AG10803 (cell line): ENCODE measurements around the gene NPTXR.

Experiments
- DNase-seq: peaks from one replicate; pipeline ENCODE4 v3.0.0; 2010; ENCODE audit warnings: low read depth
- H3K4me3 ChIP-seq: 2 replicates; pipeline ENCODE4 v1.5.1; 2011; ENCODE audit warnings: mild to moderate bottlenecking, low read length, control low read depth
- CTCF ChIP-seq: conservative IDR thresholded peaks from 2 replicates; pipeline ENCODE4 v1.5.1; 2011; ENCODE audit warnings: mild to moderate bottlenecking, low read length, control low read depth, inconsistent platforms

The NPTXR gene

GRCh38 chr22:38776086-38776485, 67.7 kb downstream of the NPTXR start:
- DNase-seq: no peak
- H3K4me3 ChIP-seq: no peak overlapping the region
- TF ChIP-seq CTCF: no peak

- no peak for TF ChIP-seq CTCF
- H3K4me3 ChIP-seq: no peak overlapping the region
- DNase-seq: no peak
Measured at GRCh38 chr22:38775656-38776055, 68.2 kb downstream of the NPTXR start.

DNA sequence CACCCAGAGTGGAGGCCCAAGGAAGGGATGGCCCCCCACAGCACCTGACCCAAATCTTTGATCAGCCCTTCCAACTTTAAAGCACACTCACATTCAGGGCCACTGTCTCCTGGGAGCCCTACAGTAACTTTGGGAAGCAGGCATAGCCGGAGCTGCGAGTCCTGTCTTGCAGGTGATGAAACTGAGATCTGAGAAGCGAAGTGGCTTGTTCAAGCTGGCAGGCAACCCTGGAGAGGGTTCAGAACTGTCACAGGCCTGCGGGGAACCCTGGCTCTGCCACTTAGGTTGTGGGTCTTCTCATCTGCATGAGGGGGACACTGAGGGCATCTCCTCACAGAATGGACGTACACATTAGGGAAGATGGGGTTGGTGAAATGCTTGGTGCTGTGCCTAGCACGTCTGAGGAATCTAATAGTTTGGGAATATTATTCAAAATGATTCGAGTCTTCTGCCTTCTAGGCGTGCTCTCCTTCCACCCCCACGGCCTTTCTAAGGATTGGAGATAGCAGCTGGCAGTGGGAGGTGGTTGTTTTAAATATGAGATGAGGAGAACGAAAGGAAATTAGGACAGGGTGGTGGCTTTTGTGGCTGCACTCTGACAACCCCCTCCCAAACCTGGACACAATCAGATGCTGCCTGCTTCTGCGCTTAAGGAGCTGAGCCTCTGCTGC, 69.2 kb downstream of the NPTXR start:
- TF ChIP-seq CTCF: no peak
- H3K4me3 ChIP-seq: no peak overlapping the region
- DNase-seq: no peak

GRCh38 chr22:38773363-38773946, 70.4 kb downstream of the NPTXR start:
- no peak for TF ChIP-seq CTCF
- no peak for DNase-seq
- no peak overlapping the region for H3K4me3 ChIP-seq

- no peak for TF ChIP-seq CTCF
- no peak overlapping the region for H3K4me3 ChIP-seq
- no peak for DNase-seq
Measured at GRCh38 chr22:38772623-38772873, 71.3 kb downstream of the NPTXR start.

DNA sequence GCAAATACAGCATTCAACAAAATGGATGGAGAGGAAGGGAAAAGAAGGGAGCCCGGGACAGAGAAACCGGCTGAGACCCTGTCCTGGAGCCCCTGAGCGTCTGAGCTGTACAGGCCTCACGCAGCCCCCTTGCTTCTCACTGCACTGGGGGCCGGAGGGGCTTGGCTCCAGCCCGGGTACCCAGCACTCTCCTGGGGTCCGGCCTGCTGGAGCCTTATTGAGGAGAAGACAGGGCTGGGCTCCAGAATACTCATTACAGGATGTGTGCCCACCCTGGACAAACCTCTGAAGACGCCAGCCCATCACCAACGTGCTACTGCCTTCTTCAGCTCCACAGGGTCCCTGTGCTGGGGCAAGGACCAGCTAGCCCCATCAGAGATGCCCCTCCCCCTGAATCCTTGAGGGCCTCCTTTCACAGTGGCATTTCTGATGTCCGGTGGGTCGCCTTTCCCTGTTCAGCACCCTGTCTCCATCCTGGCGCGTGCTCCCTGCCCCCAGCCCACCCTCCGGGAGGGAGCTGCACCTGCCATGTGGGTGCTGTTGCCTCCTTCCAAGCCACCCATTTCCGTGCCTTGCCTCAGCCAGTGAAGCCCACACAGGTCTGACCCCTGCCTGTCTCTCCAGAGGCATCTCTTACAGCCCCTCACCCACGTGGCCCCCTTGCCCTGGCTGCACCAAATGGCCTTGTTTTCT, 73.4 kb downstream of the NPTXR start:
- no peak for TF ChIP-seq CTCF
- no peak overlapping the region for H3K4me3 ChIP-seq
- no peak for DNase-seq
